Measurements from ENCODE around the gene CPNE2. TPM values are rescaled to one million over a fixed set of nuclear protein-coding genes. Genes with fewer than 3 reads are reported as not detected.

Gene CPNE2
- 36.7 and 44.4 TPM in 2 replicates for polyA plus RNA-seq (2011; rRNA removed)
- polyA plus RNA-seq (2012; cell fraction: cytosol; rRNA removed), result 90.0 and 112 TPM in 2 replicates
- polyA plus RNA-seq (2012; cell fraction: nucleus; rRNA removed), result 91.6 and 99.2 TPM in 2 replicates
- polyA plus RNA-seq (2017; fragmentation: RNase III; extraction: RNeasy Plus Mini Kit Qiagen cat#74134 plus additional on column Dnase treatment), result 32.2 to 37.7 TPM (median 36.7 TPM) in 3 replicates
- polyA minus RNA-seq (2011; rRNA and poly(A)+ RNA removed), result 48.7 and 48.8 TPM in 2 replicates

- peak within 1 kb of the TSS; percentile 99 for H3K4me3 ChIP-seq
- H3K27ac ChIP-seq, result peak within 1 kb of the TSS; percentile 98 to 99
- peak; percentile 48 to 71 for DNase-seq (ENCODE audit: low read depth in 1 of 2, low spot score in 1 of 2)
- H3K9me3 ChIP-seq, result no peaks in the 10 kb centered on the region
- ATAC-seq, result peak; percentile 76 to 85
- POLR2A ChIA-PET, result interaction anchor here (0.9 to 1.5 kb wide), 4 partner anchors 12 to 193 kb away, joined by 3 to 5 read pairs (median 3); partner anchors contain the start of genes PSME3IP1 and RSPRY1
- peaks cover 15% of the 10 kb centered on the region for H3K4me1 ChIP-seq
- no peak for FAIRE-seq
- under 1% methylated on average over 42 of the region's 100 CpGs for WGBS (ENCODE audit: missing lambda C conversion rate)
- TF ChIP-seq JUN (IDR thresholded peaks at IDR 0.05) (peak in 1 of 2 experiments; percentile 28; a peak in 2 of 5 replicates), RNF2 (IDR thresholded peaks at IDR 0.05; ENCODE audit: borderline replicate concordance, low read depth) (peak; percentile 35; the same call in 1 of the 2 replicates), BHLHE40 (IDR thresholded peaks at IDR 0.05; ENCODE audit: low read depth, low read length) (no peak), E2F6 (IDR thresholded peaks at IDR 0.05; ENCODE audit: borderline replicate concordance, low read depth) (no peak; the same call in 1 of the 2 replicates), CHD2 (IDR thresholded peaks at IDR 0.05; ENCODE audit: low read length, partially characterized antibody) (no peak), HMGXB4 (CRISPR knock-in tag; IDR thresholded peaks at IDR 0.05; ENCODE audit: borderline replicate concordance) (0 out of 2 replicates have a peak, but pooled peaks have one; percentile 26), POLR2A (IDR thresholded peaks at IDR 0.05; ENCODE audit: low read length) (peak; percentile 75), PHF8 (IDR thresholded peaks at IDR 0.05; ENCODE audit: borderline replicate concordance, low read depth) (peak; percentile 36; the same call in 1 of the 2 replicates)
- TF ChIP-seq, protein P1, sequence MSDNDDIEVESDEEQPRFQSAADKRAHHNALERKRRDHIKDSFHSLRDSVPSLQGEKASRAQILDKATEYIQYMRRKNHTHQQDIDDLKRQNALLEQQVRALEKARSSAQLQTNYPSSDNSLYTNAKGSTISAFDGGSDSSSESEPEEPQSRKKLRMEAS (IDR thresholded peaks at IDR 0.05), result peak; percentile 30; the same call in 1 of the 2 replicates
- TF ChIP-seq, protein P2, sequence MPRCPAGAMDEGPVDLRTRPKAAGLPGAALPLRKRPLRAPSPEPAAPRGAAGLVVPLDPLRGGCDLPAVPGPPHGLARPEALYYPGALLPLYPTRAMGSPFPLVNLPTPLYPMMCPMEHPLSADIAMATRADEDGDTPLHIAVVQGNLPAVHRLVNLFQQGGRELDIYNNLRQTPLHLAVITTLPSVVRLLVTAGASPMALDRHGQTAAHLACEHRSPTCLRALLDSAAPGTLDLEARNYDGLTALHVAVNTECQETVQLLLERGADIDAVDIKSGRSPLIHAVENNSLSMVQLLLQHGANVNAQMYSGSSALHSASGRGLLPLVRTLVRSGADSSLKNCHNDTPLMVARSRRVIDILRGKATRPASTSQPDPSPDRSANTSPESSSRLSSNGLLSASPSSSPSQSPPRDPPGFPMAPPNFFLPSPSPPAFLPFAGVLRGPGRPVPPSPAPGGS (IDR thresholded peaks at IDR 0.05), result 0 out of 3 replicates have a peak, but pooled peaks have one; percentile 57
- CTCF ChIA-PET, result interaction anchor here (0.6 to 7.8 kb wide), 39 partner anchors 11 to 491 kb away, joined by 3 to 101 read pairs (median 4); no protein-coding TSS in a partner anchor
- H3K4me2 ChIP-seq, result peak within 1 kb of the TSS; percentile 99
Measured at GRCh38 chr16:57091975-57092785, at the start of gene CPNE2. CPNE2 (plus strand) TSS chr16:57092583; CDS start chr16:57110743, 18,160 bp downstream.

- no peak for TF ChIP-seq HMGXB4 (CRISPR knock-in tag; IDR thresholded peaks at IDR 0.05; ENCODE audit: borderline replicate concordance)
- TF ChIP-seq EHMT2 (IDR thresholded peaks at IDR 0.05; ENCODE audit: low read depth), result no peak
- no peak for TF ChIP-seq FOSL2 (IDR thresholded peaks at IDR 0.05)
- no peak for TF ChIP-seq FOSL2 (CRISPR knock-in tag; IDR thresholded peaks at IDR 0.05)
- TF ChIP-seq HOXB13 (CRISPR knock-in tag; IDR thresholded peaks at IDR 0.05; ENCODE audit: low read depth), result no peak
- no peak for TF ChIP-seq HOXB5 (CRISPR knock-in tag; IDR thresholded peaks at IDR 0.05)
- no peak for TF ChIP-seq HEYL (CRISPR knock-in tag; IDR thresholded peaks at IDR 0.05)
- no peak for TF ChIP-seq SREBF2 (IDR thresholded peaks at IDR 0.05)
- TF ChIP-seq TP53 (CRISPR knock-in tag; IDR thresholded peaks at IDR 0.05), result no peak
- TF ChIP-seq KDM5A (IDR thresholded peaks at IDR 0.05), result no peak
- TF ChIP-seq RARB (CRISPR knock-in tag; IDR thresholded peaks at IDR 0.05), result no peak
- TF ChIP-seq NPAS2 (CRISPR knock-in tag; IDR thresholded peaks at IDR 0.05; ENCODE audit: borderline replicate concordance), result no peak
- no peak for TF ChIP-seq ELK1 (IDR thresholded peaks at IDR 0.05; ENCODE audit: low read depth, low read length)
- no peak for TF ChIP-seq MAZ (IDR thresholded peaks at IDR 0.05; ENCODE audit: borderline replicate concordance, low read depth, low read length)
- no peak for TF ChIP-seq ZC3H11A (IDR thresholded peaks at IDR 0.05)
- TF ChIP-seq NFE2L2 (conservative IDR thresholded peaks at IDR 0.05; ENCODE audit: low read length), result no peak
- no peak for TF ChIP-seq PHF8 (IDR thresholded peaks at IDR 0.05; ENCODE audit: borderline replicate concordance, low read depth)
- no peak for TF ChIP-seq RCOR1 (IDR thresholded peaks at IDR 0.05; ENCODE audit: low read depth, low read length)
- no peak for TF ChIP-seq ZSCAN20 (CRISPR knock-in tag; IDR thresholded peaks at IDR 0.05)
- CTCF ChIA-PET, result no interaction called here
- 79% methylated on average over 8 of the region's 9 CpGs for WGBS (ENCODE audit: missing lambda C conversion rate)
- FAIRE-seq, result no peak
- Histone ChIP-seq H3K27ac (no peak overlapping the region), H3K4me3 (no peak overlapping the region), H3K4me2 (no peak overlapping the region), H3K9me3 (peaks cover 7% of the 10 kb centered on the region; the same call in 1 of the 3 replicates), H3K4me1 (no peaks in the 10 kb centered on the region)
- DNase-seq (ENCODE audit: low read depth in 1 of 2, low spot score in 1 of 2), result no peak
- no peak for ATAC-seq
- POLR2A ChIA-PET, result no interaction called here
Measured at GRCh38 chr16:57043248-57043647, 49.1 kb upstream of the CPNE2 start.

Measured in A549 (cell line).